GM12878 (cell line): ENCODE data around the gene EIF4E1B.

Experiments used
- BCL11A ChIP-seq: IDR thresholded peaks from 2 replicates; pipeline ENCODE4 v1.6.1; 2011; ENCODE audit warnings: low read depth, low read length
- CTCF ChIP-seq, 3 experiments: IDR thresholded peaks in 2 of 3; conservative IDR thresholded peaks in 1 of 3; 2 replicates each; pipeline ENCODE4 v1.5.1; 2011; ENCODE audit warnings: low read depth in 3 of 3, low read length in 3 of 3, mild to moderate bottlenecking in 3 of 3, control low read depth in 2 of 3, moderate library complexity in 2 of 3, inconsistent platforms in 1 of 3, mixed read lengths in 1 of 3; ENCODE audit not compliant: control insufficient read depth in 2 of 3, insufficient read depth in 1 of 3; ENCODE audit errors: extremely low read depth in 1 of 3
- FOS ChIP-seq: IDR thresholded peaks from 3 replicates; pipeline ENCODE4 v1.6.1; 2011; ENCODE audit warnings: borderline replicate concordance; ENCODE audit not compliant: insufficient read length; ENCODE audit errors: extremely low read depth
- JUNB ChIP-seq: IDR thresholded peaks from 2 replicates; pipeline ENCODE4 v1.6.1; 2016; ENCODE audit warnings: antibody characterized with exemption, mild to moderate bottlenecking
- PAX5 ChIP-seq: IDR thresholded peaks from 2 replicates; pipeline ENCODE4 v1.6.1; 2011; ENCODE audit warnings: low read depth, low read length, borderline replicate concordance
- POLR2A ChIP-seq: IDR thresholded peaks from 2 replicates; pipeline ENCODE4 v1.6.1; 2011; ENCODE audit warnings: low read depth, mild to moderate bottlenecking, low read length
- RAD21 ChIP-seq: IDR thresholded peaks from 2 replicates; pipeline ENCODE4 v1.6.1; 2011; ENCODE audit warnings: mild to moderate bottlenecking, low read depth, low read length, moderate library complexity; ENCODE audit not compliant: insufficient read depth
- RCOR1 ChIP-seq: conservative IDR thresholded peaks from 2 replicates; pipeline ENCODE4 v1.6.1; 2012; ENCODE audit warnings: low read depth, low read length, improper control_type of control experiment
- RELA ChIP-seq: fragments of 450-650 bp; IDR thresholded peaks from 2 replicates; pipeline ENCODE4 v1.8.0; 2014; ENCODE audit warnings: borderline replicate concordance; ENCODE audit not compliant: partially characterized antibody
- RFX5 ChIP-seq: IDR thresholded peaks from 2 replicates; pipeline ENCODE4 v1.6.1; 2011; ENCODE audit warnings: low read depth, low read length, improper control_type of control experiment

DNA sequence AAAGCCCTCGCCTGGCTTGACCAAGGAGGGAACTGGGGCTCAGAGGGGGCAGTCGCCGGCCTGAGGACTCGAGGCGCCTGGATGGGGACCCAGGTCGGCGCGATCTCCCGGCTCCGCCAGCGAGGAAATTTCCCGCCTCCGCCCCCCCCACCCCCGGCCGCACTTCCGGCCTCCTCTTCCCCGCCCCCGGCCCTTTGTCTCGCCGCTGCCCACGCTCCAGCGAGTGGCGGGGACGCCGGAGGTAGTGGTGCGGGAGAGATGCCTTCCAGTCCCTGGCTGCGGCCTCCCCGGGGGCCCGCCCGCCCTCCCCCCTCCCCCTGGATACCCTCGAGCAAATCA, 20.1 kb upstream of the EIF4E1B start:
- TF ChIP-seq RFX5 (no peak), BCL11A (no peak), JUNB (no peak), PAX5 (no peak), RCOR1 (no peak), POLR2A (no peak), FOS (no peak), RELA (no peak), RAD21 (no peak), CTCF (IDR thresholded peaks at IDR 0.05 in 2 of 3, conservative IDR thresholded peaks at IDR 0.05 in 1 of 3; ENCODE audit: control insufficient read depth in 2 of 3, extremely low read depth in 1 of 3, insufficient read depth in 1 of 3, low read depth in 3 of 3, low read length in 3 of 3) (no peak)
